GM18907 (cell line): ENCODE data around the gene TMEM45A.
"Not testable (repeated sequence)": the region's sequence is repeated elsewhere in the genome, so short reads cannot be mapped to it uniquely, and the experiment has no call there.

Experiments
- ATAC-seq: cut with Tn5 transposase; IDR thresholded peaks from one replicate; pipeline ENCODE4 v1.9.1; 2021; ENCODE audit warnings: mild to moderate bottlenecking, moderate library complexity; ENCODE audit not compliant: unreplicated experiment

The TMEM45A gene

DNA sequence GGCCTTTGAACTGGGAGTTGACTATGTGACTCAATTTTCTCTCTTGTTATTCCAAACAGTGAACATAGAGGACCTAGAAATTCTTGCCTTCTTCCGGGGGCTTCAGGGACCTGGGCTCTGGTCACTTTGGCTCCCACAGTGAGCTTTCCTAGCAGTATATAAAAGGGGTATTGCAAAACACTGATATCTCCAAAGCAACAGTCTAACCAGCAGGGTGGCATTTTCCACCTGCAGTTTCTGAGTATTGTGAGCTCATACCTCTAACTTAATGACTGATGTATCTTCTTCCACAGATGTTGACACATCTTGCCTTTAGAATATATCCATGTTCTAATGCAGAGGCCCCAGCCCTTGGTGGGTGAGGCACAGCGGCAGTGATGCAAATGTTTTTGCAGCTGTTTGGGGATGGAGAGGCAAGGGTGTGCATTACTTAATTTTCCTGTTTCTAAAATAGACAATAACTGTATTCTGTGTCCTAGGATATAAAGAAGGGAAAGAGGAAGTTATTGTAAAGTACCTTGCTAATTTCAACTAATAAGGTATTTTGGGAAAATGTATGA lies 71.3 kb downstream of the TMEM45A start:
- ATAC-seq = no peak

GRCh38 chr3:100570811-100571210 lies 78.4 kb downstream of the TMEM45A start:
- ATAC-seq = no peak

- no peak for ATAC-seq
Observed at GRCh38 chr3:100574536-100574935, 82.1 kb downstream of the TMEM45A start.

- no peak for ATAC-seq
Observed at GRCh38 chr3:100575704-100576103, 83.3 kb downstream of the TMEM45A start.

GRCh38 chr3:100577382-100578008 lies 85.1 kb downstream of the TMEM45A start:
- no peak for ATAC-seq

DNA sequence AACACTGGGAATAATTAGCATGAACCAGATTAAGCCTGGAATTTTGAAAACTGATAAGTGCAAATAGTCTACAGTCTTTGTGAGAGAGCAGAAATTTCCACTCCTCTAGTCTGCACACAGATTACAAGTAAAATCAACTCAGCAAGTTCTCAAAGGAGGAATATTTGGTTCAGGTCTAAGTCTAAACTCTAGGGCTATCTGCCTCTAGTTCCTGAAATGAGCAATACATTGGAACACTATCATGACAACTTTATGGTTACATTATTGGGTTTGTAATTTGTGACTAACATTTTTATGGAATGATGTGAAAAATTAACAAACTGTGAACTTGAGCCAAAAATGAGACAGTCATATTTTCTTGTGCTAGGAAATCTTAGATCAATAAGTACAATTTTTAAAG lies 86.2 kb downstream of the TMEM45A start:
- no peak for ATAC-seq

DNA sequence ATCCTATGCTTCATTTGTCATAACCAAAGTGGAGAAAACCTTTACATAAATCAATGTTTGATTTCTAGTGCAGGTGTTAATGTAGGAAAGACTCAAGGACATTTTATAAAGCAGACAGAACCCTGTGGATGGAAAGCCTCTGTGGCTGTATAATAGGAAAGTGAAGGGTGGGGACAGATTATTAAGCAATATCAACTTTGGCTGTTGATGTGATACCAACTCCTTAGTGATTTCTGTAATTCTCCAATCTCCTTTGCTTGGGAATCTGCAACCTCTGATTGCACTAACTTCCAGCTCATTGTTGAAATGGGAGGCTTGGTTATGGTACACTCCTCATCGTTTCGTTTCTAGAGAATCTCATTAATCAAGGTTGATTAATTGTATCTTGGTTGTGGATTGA lies 87.7 kb downstream of the TMEM45A start:
- ATAC-seq = no peak

DNA sequence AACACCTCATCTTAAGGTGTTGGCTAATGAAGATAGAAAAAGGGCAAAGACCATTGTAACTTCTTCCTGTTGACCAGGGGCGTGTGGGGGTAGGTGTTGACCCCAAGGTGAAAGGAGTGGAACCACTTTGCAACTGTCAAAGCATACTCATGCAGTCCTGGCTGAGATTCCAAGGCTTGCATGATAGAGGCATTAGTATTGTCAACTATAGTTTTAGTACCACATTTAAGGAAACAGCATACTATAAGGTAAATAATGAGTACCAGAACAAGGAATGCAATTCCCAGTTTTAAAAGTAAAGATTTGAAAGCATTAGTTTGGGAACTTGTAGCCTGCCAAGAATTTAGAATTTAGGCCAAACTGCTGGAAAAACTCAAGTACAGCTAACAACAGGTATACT lies 89.2 kb downstream of the TMEM45A start:
- no peak for ATAC-seq

DNA sequence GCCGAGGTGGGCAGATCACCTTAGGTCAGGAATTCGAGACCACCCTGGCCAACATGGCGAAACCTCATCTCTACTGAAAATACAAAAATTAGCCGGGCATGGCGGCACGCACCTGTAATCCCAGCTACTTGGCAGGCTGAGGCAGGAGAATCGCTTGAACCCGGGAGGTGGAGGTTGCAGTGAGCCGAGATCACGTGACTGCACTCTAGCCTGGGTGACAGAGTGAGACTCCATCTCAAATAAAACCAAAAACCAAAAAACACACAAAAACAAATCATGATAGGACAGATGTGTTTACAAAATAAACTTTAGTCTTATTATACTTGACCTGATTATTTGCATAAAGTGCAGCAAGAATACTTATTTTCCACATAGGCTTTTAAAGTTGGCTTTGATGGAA lies 89.7 kb downstream of the TMEM45A start:
- not testable (repeated sequence) for ATAC-seq

DNA sequence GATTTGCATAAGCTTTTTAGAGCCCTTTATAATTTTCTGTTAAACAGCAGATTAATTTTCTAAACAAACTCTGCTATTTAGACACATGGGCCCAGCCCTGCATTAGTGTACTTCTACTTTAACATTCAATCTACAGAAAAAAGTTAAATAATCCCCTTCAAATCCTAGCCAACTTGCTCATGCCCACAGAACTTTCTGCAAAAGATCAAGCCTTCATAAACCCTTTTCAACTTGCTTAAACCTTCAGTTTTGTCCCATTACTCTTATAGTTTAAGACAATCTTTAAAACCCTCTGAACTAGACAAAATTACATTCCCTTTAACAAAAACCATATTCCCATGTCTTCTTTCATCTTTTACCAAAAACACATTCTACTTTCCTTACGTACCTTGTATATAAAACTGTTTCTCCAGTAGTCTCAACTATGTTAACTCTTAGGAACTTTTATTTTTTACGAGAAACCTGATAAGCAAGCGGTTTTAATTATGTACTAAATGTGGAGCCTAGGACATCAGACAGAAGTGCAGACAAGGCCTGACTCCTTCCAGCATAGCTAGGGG lies 91.8 kb downstream of the TMEM45A start:
- ATAC-seq = no peak

- no peak for ATAC-seq
Observed at GRCh38 chr3:100586832-100587231, 94.4 kb downstream of the TMEM45A start.

DNA sequence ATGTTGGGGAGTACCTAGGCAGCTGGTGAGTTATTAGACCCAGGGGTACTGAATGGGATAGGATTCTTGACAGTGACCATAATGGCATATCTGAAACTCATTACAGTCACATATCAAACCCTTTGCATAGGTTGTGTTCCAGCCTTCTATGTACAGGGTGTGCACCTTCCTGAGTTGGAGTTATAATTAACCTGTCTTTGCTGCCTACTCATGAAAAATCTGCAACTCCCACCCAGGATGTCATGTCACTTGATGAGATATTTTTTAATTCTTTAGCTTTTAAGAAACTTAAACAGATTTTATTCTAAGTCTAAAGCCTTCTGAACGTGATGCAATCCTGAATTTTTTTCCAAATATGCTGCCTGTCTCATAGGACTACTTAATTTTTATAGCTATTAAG lies 95.8 kb downstream of the TMEM45A start:
- no peak for ATAC-seq

DNA sequence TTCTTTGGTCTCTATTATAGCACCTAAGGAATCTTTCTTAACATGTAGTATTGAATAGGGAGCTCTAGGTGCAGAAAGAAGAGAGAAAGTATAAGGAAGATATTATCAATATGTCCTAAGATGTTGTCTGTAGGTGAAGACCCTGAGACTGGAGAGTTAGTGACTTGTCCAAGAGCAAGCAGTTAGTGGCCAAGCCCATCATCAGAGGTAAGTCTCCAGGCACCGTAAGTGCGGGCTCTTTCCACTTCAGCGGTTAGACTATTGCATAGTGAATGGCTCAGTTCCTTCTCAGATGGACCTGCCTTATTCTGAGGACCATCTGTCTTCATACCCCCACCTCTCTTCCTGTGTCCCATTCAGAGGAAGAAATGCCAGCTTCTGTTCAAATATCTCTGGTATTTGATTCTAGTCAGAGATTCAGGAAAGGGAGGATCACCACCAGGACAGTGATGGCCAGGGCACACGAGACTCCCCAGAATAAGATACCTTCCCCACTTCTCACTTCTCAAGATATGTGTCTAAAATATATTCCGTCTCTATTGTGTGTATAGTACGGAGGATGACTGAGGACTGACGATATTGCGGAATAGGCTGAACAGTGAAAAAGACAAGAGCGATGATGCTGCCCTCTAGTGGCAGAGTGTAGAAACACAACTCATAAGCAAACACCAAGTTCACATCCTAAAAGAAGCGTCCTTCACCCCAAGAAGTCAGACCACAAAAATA lies 97.9 kb downstream of the TMEM45A start:
- ATAC-seq = peak; percentile 87

DNA sequence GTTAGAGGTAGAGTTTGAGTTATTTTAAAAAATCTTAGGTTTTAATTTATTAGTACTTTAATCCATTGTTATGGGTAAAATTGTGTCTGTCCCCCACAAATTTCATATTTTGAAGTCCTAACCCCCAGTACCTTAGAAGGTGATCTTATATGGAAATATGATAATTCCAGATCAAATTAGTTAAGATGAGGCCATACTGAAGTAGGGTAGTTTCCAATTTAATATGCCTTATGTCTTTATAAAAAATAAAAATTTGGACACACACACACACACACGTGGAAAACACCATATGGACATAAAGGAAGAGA lies 98.4 kb downstream of the TMEM45A start:
- ATAC-seq = no peak

DNA sequence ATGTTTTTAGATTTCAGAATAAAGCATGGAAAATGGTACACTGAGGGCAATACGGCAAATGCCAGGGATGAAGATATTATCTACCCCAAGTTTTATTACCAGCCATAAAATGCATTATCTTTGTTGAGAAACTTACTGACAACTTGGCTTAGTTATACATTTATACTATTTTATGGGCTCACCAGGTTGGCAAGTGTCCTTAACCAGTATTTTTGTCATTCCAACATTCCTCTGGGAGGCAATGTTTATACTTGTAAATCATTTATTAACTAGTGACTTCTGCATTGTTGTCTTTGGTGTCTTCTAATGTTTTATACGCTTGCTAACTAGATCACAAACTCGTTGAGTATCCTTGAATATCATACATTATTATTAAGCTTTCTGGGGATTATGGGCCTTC lies 99.0 kb downstream of the TMEM45A start:
- no peak for ATAC-seq

GRCh38 chr3:100600181-100601042 lies 108.0 kb downstream of the TMEM45A start:
- peak; percentile 64 for ATAC-seq

GRCh38 chr3:100602506-100603444 lies 110.4 kb downstream of the TMEM45A start:
- ATAC-seq = peak; percentile 33

DNA sequence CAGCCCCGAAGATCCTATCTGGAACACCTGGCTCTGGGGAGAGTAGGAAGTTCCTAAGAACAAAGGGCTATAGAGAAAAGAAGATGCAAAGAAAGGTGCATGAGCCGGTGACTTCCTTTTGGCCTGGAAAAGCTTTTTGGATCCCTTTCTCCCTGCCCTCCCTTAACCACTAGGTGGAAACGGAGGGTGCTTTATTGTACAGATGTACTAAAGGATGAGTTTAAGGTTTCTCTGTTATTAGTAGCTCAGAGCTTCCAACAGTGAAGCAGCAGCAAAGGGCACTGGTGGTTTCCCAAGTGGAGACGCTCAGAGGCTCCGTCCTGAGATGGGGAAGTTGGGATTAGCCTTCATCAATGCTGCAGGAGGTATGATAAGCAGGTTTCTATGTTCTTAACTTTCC lies 111.0 kb downstream of the TMEM45A start:
- peak; percentile 39 for ATAC-seq

DNA sequence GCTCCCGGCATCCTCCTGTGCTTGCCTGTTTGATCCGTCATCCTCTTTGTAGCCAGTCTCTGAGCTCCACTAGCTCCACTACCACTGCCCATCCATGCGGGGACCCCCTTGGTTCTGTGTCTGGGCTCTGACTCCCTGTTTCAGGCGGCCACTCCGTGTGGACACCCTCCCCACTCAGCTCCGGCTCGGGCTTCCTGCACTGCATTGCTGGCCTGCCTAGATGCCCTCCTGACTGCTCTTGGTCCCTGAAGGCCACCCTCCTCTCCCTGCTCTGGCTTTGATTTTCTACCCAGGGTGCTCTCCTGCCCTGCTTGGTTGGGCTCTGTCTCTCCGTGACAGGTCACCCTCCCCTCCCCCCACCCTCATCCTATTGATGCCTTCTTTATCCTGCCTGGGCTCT lies 112.9 kb downstream of the TMEM45A start:
- no peak for ATAC-seq

GRCh38 chr3:100606894-100607512 lies 114.6 kb downstream of the TMEM45A start:
- peak; percentile 86 for ATAC-seq
